HG03196 (cell line): Measurements from ENCODE around the gene POT1.

Source experiments
- ATAC-seq: cut with Tn5 transposase; IDR thresholded peaks from one replicate; pipeline ENCODE4 v1.9.1; 2021; ENCODE audit not compliant: unreplicated experiment

The POT1 gene

GRCh38 chr7:124912972-124913371 lies 16.7 kb downstream of the POT1 start:
- no peak for ATAC-seq

- no peak for ATAC-seq
Observed at GRCh38 chr7:124909808-124910207, 19.8 kb downstream of the POT1 start.

DNA sequence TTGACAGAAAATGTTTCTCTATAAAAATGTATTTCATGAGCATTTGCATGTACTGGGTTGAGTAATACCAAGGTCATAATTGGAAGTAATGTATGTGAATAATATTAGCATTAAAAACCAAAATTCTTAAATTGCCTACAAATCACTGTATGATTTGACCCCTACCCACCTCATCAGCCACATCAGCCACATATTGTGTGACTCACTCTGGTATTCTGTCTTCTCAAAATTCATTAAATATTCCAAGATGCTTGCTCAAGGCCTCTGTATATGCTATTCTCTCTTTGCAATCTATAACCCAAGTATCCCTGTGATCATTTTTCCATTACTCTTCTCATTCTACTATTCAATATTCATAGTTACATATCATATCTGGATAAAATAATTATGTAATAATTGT lies 21.4 kb downstream of the POT1 start:
- ATAC-seq = no peak

- ATAC-seq = no peak
Observed at GRCh38 chr7:124907490-124907889, 22.1 kb downstream of the POT1 start.

- no peak for ATAC-seq
Observed at GRCh38 chr7:124898531-124898930, 31.1 kb downstream of the POT1 start.

DNA sequence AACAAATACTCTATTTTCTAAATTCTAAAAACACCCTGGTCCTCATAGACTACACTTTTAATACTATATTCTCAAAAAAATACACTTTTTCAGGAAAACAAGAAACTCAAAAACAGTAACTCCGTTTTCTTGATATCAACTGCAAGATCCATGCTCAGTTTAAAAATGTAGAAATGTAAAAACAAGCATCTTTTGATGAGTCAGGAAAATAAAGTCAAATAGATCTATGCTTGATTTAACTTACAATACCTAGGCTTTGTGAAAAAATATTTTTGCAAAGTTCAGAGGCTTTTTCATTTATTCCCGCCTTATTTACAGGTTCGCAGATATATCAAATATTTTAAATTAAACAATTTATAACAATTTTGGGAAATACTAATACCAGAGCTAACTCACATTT lies 33.6 kb downstream of the POT1 start:
- no peak for ATAC-seq

GRCh38 chr7:124893140-124893827 lies 36.3 kb downstream of the POT1 start:
- ATAC-seq = no peak

- ATAC-seq = no peak
Observed at GRCh38 chr7:124887247-124887646, 42.4 kb downstream of the POT1 start.

DNA sequence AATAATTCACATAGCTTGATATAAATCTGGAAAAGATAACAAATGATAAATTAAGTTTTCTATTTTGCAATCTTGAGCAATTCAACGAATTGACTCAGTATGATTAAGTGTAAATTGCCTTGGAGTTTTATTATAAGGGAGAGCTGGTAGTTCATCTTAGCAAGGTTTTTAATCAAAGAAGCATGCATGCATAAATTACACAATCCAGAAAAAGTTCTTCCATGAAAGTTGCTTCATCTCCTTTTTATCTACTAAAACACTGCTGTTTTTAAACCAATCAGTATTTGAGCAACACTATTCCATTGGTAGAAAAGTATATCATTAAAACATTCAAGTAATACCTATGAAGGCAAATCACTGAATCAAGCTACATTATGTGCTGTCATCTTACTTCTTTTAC lies 47.6 kb downstream of the POT1 start:
- ATAC-seq = no peak

GRCh38 chr7:124879771-124880170 lies 49.9 kb downstream of the POT1 start:
- no peak for ATAC-seq

- no peak for ATAC-seq
Observed at GRCh38 chr7:124879103-124879502, 50.5 kb downstream of the POT1 start.

DNA sequence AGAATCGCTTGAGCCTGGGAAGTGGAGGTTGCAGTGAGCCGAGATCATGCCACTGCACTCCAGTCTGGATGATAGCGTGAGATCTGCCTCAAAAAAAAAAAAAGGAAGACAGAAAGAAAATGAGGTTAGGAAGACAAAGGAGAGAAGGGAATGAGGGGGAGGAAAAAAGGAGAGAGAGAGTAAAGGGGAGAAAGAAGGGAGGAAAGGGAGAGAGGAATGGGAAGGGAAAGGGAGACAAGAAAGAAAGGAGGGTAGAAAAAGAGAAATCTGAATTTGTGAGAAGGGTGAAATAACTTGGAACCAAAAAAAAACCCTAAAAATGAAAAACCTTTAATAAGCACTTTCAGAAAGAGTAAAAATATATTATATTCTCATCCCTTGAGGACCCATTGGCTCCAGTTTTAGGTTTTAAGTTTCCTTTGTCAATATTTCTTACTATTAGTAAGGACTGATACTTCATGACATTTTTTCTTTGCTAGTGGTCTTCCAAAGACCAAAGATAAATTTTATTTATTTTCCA lies 54.9 kb downstream of the POT1 start:
- ATAC-seq = no peak

DNA sequence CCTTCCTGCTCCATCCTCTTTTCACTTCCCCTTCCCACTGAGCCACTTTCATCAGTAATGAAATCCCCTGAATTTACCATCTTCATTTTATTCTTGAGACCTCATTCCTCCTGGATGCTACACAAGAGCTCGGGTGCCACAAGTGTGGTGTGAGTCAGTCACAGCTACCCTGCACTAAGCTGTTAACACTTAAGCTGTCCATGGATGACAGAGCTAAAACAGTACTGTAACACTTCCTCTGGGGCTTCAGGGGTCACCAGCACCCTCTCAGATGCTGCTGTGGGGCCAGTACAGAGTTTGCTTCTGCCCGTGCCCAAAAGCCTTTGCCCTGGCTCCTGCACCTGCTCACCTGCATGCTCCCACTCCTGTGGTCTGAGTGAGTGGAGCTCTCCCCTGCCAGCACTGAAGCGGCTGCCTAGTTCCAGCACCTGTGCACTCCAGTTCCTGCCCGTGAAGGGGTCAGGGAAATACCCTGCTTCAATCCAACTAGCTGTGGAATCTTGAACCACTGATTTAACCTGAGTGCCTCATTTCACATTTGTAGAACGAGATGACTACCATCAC lies 71.9 kb downstream of the POT1 start:
- no peak for ATAC-seq

DNA sequence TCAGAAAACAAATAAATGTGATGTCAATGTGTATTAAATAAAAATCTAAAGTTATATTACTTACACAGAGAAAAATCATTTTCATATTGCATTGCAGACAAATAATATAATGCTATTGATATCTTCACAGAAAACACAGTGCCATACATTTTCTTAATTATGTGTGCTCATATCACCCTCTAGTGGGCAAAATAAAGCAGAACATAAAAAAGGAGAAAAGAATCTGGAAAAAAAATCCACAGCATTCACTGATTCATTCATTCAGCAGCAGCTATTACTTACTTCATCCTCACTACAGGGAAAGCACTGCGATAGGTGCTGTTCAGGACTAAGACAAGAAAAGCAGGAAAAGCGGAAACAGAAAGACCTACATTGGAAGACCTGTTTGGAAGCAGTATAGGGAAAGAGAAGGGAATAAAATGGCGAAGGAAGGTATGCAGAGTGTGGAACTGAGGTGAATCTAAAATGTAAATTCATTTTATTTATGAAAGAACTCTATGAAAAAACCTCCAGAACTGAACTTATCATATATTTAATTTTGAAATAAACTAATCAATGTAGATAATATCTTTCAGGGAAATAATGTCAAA lies 73.2 kb downstream of the POT1 start:
- peak; percentile 51 for ATAC-seq

DNA sequence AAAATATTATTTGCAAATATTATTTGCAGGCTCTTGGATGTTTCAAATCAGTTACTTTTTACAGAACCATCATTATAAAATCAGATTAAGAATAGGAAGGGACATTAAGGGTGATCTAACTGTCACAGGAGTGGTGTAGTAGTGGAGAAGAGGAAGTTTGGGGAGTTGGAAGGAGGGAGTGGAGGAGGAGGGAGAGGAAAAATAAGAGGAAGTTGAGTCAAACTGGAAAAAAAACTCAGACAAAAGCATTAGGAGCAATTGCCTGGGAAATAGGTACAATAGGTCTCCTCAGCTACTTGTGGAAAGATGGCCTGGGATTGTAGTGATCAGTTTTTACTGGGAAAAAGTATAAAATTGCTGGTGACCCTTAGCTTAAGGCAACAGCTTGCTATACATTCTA lies 86.3 kb downstream of the POT1 start:
- ATAC-seq = no peak

GRCh38 chr7:124840435-124840834 lies 89.2 kb downstream of the POT1 start:
- no peak for ATAC-seq

- no peak for ATAC-seq
Observed at GRCh38 chr7:124839687-124840086, 89.9 kb downstream of the POT1 start.

GRCh38 chr7:124836173-124836572 lies 93.5 kb downstream of the POT1 start:
- ATAC-seq = no peak

DNA sequence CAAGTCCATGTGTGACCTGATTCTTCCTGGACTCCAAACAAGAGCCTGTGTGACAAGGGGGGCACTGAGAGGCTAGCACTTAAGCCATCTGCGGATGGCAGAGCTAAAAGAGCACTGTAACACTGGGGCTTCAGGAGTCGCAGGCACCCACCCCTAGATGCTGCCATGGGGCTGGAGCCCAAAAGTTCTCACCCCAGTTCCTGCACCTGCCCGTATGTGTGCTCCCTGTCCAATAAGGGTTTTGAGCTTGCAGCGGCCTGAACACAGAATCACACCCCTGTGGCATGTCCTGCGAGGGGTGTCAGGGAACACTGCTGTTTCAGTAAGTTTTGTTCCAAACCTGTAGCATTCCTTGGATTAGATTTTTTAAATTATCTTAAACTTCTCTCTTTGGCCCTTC lies 110.8 kb downstream of the POT1 start:
- no peak for ATAC-seq

- no peak for ATAC-seq
Observed at GRCh38 chr7:124813994-124814798, 115.4 kb downstream of the POT1 start.

DNA sequence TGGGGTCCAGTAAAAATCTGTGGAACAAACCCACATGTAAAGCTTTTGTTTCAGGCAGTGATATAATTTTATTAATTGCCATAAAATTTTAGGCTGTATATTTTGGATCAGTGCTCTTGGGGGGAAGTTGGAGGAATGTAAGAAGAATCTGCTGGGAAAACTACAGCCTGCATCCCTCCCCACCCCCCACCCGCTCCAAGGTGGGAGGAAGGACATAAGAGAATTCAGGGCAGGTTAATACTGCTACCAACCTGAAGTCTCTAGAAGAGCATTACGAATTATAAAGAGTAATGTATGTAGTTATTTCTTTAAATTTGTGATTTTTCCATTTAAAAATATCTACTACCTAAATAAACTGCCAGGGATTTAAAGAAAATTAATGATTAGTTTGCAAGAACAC lies 116.9 kb downstream of the POT1 start:
- ATAC-seq = no peak

DNA sequence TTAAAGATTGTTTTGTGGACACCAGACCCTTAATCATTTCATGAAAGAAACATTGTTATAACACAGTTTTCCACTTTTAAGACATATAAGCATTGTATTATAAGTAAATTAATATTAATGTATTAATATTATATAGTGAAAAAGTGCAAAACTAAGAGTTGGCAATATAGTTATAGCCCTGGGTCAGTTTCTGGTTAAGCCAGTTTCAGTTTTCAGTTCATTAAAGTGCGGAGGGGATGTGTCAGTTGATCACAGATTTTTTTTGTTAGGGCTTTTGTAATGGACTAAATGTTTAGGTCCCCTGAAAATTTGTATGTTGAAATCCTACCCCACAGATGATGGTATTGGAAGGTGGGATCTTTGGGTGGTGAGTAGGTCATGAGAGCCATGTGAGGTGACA lies 118.3 kb downstream of the POT1 start:
- ATAC-seq = no peak
